ENCODE results near the gene SASH1. TPM values are rescaled to one million over a fixed set of nuclear protein-coding genes. Genes with fewer than 3 reads are reported as not detected.

The SASH1 gene
- polyA plus RNA-seq, 1 experiment: 32.2 TPM

DNA sequence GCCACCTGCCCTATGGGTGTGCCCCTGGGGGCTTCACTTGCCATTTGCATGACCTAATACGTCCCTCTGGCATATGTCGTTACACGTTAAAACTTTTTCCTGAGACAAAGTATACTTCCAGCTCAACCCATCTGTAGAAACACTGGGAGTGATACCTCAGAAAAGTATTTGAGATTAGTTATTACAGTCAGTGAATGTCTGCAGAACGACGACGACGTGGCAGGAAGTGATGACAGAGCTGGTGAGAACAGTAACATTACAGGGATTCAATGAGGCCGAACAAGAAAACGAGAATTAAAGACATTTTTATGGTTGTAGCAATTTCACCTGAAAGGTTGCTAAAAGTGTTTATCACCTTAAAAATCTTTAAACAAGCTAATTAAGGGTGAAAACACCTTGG is 40.2 kb downstream of the SASH1 start:
- no peak for DNase-seq (ENCODE audit: low read depth)
- Histone ChIP-seq H3K36me3 (ENCODE audit: control insufficient read depth, insufficient read depth, low read length) (no peaks in the 10 kb centered on the region), H3K4me3 (ENCODE audit: low read depth, low read length) (no peak overlapping the region), H3K27me3 (ENCODE audit: control insufficient read depth, insufficient read depth, low read length) (no peaks in the 10 kb centered on the region)
- CTCF ChIA-PET: interaction anchor here (1.1 kb wide), 1 partner anchor 58 kb away, joined by 3 read pairs; no protein-coding TSS in a partner anchor
- POLR2A ChIA-PET: no interaction called here
- TF ChIP-seq, protein P1, sequence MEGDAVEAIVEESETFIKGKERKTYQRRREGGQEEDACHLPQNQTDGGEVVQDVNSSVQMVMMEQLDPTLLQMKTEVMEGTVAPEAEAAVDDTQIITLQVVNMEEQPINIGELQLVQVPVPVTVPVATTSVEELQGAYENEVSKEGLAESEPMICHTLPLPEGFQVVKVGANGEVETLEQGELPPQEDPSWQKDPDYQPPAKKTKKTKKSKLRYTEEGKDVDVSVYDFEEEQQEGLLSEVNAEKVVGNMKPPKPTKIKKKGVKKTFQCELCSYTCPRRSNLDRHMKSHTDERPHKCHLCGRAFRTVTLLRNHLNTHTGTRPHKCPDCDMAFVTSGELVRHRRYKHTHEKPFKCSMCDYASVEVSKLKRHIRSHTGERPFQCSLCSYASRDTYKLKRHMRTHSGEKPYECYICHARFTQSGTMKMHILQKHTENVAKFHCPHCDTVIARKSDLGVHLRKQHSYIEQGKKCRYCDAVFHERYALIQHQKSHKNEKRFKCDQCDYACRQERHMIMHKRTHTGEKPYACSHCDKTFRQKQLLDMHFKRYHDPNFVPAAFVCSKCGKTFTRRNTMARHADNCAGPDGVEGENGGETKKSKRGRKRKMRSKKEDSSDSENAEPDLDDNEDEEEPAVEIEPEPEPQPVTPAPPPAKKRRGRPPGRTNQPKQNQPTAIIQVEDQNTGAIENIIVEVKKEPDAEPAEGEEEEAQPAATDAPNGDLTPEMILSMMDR (IDR thresholded peaks at IDR 0.05; ENCODE audit: insufficient read depth, low read depth, low read length): no peak

- Histone ChIP-seq H3K27me3 (ENCODE audit: control insufficient read depth, insufficient read depth, low read length) (no peaks in the 10 kb centered on the region), H3K4me3 (ENCODE audit: low read depth, low read length) (no peak overlapping the region), H3K36me3 (ENCODE audit: control insufficient read depth, insufficient read depth, low read length) (no peaks in the 10 kb centered on the region)
- CTCF ChIA-PET: interaction anchor here (1.2 kb wide), 1 partner anchor 207 kb away, joined by 3 read pairs; no protein-coding TSS in a partner anchor
- TF ChIP-seq, protein P1 (IDR thresholded peaks at IDR 0.05; ENCODE audit: insufficient read depth, low read depth, low read length): no peak
- DNase-seq (ENCODE audit: low read depth): no peak
- POLR2A ChIA-PET: no interaction called here
These were observed 41.2 kb downstream of the SASH1 start for GRCh38 chr6:148383658-148384368.

- H3K27me3 ChIP-seq (ENCODE audit: control insufficient read depth, insufficient read depth, low read length): no peaks in the 10 kb centered on the region
- H3K4me3 ChIP-seq (ENCODE audit: low read depth, low read length): no peak overlapping the region
- no peaks in the 10 kb centered on the region for H3K36me3 ChIP-seq (ENCODE audit: control insufficient read depth, insufficient read depth, low read length)
- ChIA-PET POLR2A (no interaction called here), CTCF (interaction anchor here (0.7 to 0.9 kb wide), 2 partner anchors 8 to 11 kb away, joined by 3 read pairs; no protein-coding TSS in a partner anchor)
- TF ChIP-seq, protein P1 (IDR thresholded peaks at IDR 0.05; ENCODE audit: insufficient read depth, low read depth, low read length): no peak
- DNase-seq (ENCODE audit: low read depth): no peak
These were observed 42.7 kb downstream of the SASH1 start for GRCh38 chr6:148385379-148385778.

DNA sequence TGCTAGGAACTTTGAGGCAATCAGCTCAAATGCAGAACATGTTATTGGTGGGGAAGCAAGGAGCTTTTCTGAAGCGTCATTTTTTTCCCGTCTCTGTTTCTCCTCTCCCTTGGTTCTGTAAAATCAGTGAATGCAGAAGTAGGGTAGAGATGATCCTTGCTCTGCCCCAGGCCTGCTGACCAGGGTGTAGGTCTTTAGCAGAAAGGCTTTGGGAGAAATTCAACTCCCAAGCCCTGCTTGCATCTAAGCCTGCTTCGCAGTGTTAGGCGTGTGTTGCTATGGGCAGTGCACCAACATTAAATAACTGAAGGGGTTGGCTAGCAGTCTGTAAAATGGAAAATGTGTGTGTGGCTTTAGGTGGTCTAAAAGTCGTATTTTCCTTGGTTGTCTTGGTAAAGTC is 45.9 kb downstream of the SASH1 start:
- Histone ChIP-seq H3K4me3 (ENCODE audit: low read depth, low read length) (no peak overlapping the region), H3K27me3 (ENCODE audit: control insufficient read depth, insufficient read depth, low read length) (no peaks in the 10 kb centered on the region), H3K36me3 (ENCODE audit: control insufficient read depth, insufficient read depth, low read length) (no peaks in the 10 kb centered on the region)
- POLR2A ChIA-PET: no interaction called here
- TF ChIP-seq, protein P1 (IDR thresholded peaks at IDR 0.05; ENCODE audit: insufficient read depth, low read depth, low read length): no peak
- DNase-seq (ENCODE audit: low read depth): no peak
- CTCF ChIA-PET: no interaction called here

- no peak overlapping the region for H3K4me3 ChIP-seq (ENCODE audit: low read depth, low read length)
- ChIA-PET POLR2A (no interaction called here), CTCF (no interaction called here)
- no peaks in the 10 kb centered on the region for H3K36me3 ChIP-seq (ENCODE audit: control insufficient read depth, insufficient read depth, low read length)
- no peaks in the 10 kb centered on the region for H3K27me3 ChIP-seq (ENCODE audit: control insufficient read depth, insufficient read depth, low read length)
- TF ChIP-seq, protein P1 (IDR thresholded peaks at IDR 0.05; ENCODE audit: insufficient read depth, low read depth, low read length): no peak
- DNase-seq (ENCODE audit: low read depth): no peak
These were observed 46.4 kb downstream of the SASH1 start for GRCh38 chr6:148389086-148389485.

Measured in BJ (cell line).